GM19372 (cell line): ENCODE data around the gene ALAS2.
A peak's percentile ranks its signal among the peaks of the same experiment; 100 is the strongest.
"Not testable (repeated sequence)": the region's sequence is repeated elsewhere in the genome, so short reads cannot be mapped to it uniquely, and the experiment has no call there.

Experiments used
- ATAC-seq: cut with Tn5 transposase; IDR thresholded peaks from one replicate; pipeline ENCODE4 v1.9.1; 2021; ENCODE audit warnings: mild to moderate bottlenecking, low read depth, moderate library complexity; ENCODE audit not compliant: unreplicated experiment

The ALAS2 gene

GRCh38 chrX:55006827-55007621 is 23.8 kb downstream of the ALAS2 start:
- no peak for ATAC-seq

- no peak for ATAC-seq
Observed at GRCh38 chrX:55005256-55005655, 25.5 kb downstream of the ALAS2 start.

GRCh38 chrX:55004231-55004630 is 26.5 kb downstream of the ALAS2 start:
- ATAC-seq = no peak

GRCh38 chrX:54999717-55000598 is 30.8 kb downstream of the ALAS2 start, which contains the start of gene APEX2:
Gene APEX2 (plus strand): TSS chrX:55000363. CDS start chrX:55000423, 60 bp downstream.
- peak; percentile 87 for ATAC-seq

GRCh38 chrX:54995621-54996020 is 35.2 kb downstream of the ALAS2 start:
- ATAC-seq = no peak

GRCh38 chrX:54994668-54995351 is 36.0 kb downstream of the ALAS2 start:
- ATAC-seq = no peak

GRCh38 chrX:54994099-54994498 is 36.7 kb downstream of the ALAS2 start, which contains the start of gene PFKFB1:
Gene PFKFB1 (minus strand): TSS chrX:54994188. CDS start chrX:54994007, 181 bp downstream.
- ATAC-seq = no peak

- ATAC-seq = no peak
Observed at GRCh38 chrX:54992911-54993622, 37.7 kb downstream of the ALAS2 start.

GRCh38 chrX:54991706-54992105 is 39.1 kb downstream of the ALAS2 start:
- ATAC-seq = no peak

GRCh38 chrX:54983306-54983705 is 47.5 kb downstream of the ALAS2 start:
- ATAC-seq = not testable (repeated sequence)

GRCh38 chrX:54980334-54980733 is 50.4 kb downstream of the ALAS2 start:
- no peak for ATAC-seq

GRCh38 chrX:54979432-54979831 is 51.3 kb downstream of the ALAS2 start:
- ATAC-seq = no peak

GRCh38 chrX:54978448-54978847 is 52.3 kb downstream of the ALAS2 start:
- ATAC-seq = no peak

- no peak for ATAC-seq
Observed at GRCh38 chrX:54977387-54977786, 53.4 kb downstream of the ALAS2 start.

- no peak for ATAC-seq
Observed at GRCh38 chrX:54964766-54965497, 65.8 kb downstream of the ALAS2 start.

GRCh38 chrX:54961750-54962149 is 69.0 kb downstream of the ALAS2 start:
- no peak for ATAC-seq
